Heart left ventricle (tissue), 16 donors: ENCODE measurements around the gene HES1. TPM values are rescaled to one million over a fixed set of nuclear protein-coding genes. Genes with fewer than 3 reads are reported as not detected.

Experiments used
- ATAC-seq, 4 donors: fragments of 200-7000 bp; cut with Tn5 transposase; one replicate each; pipeline ENCODE4 v1.9.1; 2020 to 2022; ENCODE audit warnings: moderate library complexity in 4 of 4, mild to moderate bottlenecking in 3 of 4, moderate number of reproducible peaks in 1 of 4
- DNase-seq, 5 donors: peaks; one replicate each; pipeline ENCODE4 v3.0.0-alpha.2; 2020
- H3K27ac ChIP-seq, 12 donors: fragments of 200-600 bp; sonication (generic) in 4 of 12; one replicate each; pipeline versions ENCODE4 v1.5.0 to v1.8.0; 2016 to 2022; ENCODE audit warnings: mild to moderate bottlenecking in 2 of 12
- H3K27me3 ChIP-seq, 9 donors: fragments of 200-600 bp; sonication (generic) in 2 of 9; one replicate each; pipeline versions ENCODE4 v1.5.1 to v1.8.0; 2016 to 2022; ENCODE audit warnings: mild to moderate bottlenecking in 3 of 9
- H3K36me3 ChIP-seq, 9 donors: fragments of 200-600 bp; sonication (generic) in 2 of 9; one replicate each; pipeline versions ENCODE4 v1.5.0 to v1.8.0; 2018 to 2022; ENCODE audit warnings: mild to moderate bottlenecking in 2 of 9
- H3K4me1 ChIP-seq, 12 donors: fragments of 200-600 bp; sonication (generic) in 4 of 12; one replicate each; pipeline versions ENCODE4 v1.5.0 to v1.8.0; 2016 to 2022; ENCODE audit warnings: mild to moderate bottlenecking in 3 of 12
- H3K4me3 ChIP-seq, 12 donors: fragments of 200-600 bp; sonication (generic) in 4 of 12; one replicate each; pipeline versions ENCODE4 v1.5.0 to v1.8.0; 2017 to 2022; ENCODE audit warnings: mild to moderate bottlenecking in 9 of 12, moderate library complexity in 4 of 12
- H3K9me3 ChIP-seq, 12 donors: fragments of 200-600 bp; sonication (generic) in 4 of 12; one replicate each; pipeline versions ENCODE4 v1.5.0 to v1.8.0; 2016 to 2022; ENCODE audit warnings: mild to moderate bottlenecking in 1 of 12
- CTCF ChIP-seq, 12 donors: fragments of 200-600 bp; sonication (generic) in 4 of 12; IDR thresholded peaks; one replicate each; pipeline versions ENCODE4 v1.5.0 to v1.8.0; 2018 to 2022; ENCODE audit warnings: antibody characterized with exemption in 12 of 12, mild to moderate bottlenecking in 5 of 12
- POLR2A ChIP-seq, 2 donors: fragments of 450-650 bp; IDR thresholded peaks; one replicate each; pipeline ENCODE4 v1.6.1; 2017; ENCODE audit warnings: antibody characterized with exemption in 2 of 2, mild to moderate bottlenecking in 2 of 2, moderate library complexity in 2 of 2
- WGBS, 4 donors: extraction: QIAGEN DNeasy Blood & Tissue Kit in 2 of 4; methylation state at CpG; one replicate each; pipeline versions ENCODE4 v1.1.5 to v1.1.7; 2013 to 2018; 5-methylcytosine and 5-hydroxymethylcytosine counted together
- intact Hi-C, 10 donors: fragments of 100-400 bp; cut with DNase I; formaldehyde crosslinking; loops; one replicate each; pipeline versions ENCODE4 v1.11.1 to v1.14.2; 2022
- polyA plus RNA-seq, 2 donors: library from polyadenylated mRNA; stranded (reverse); fragments of 200-250 nt; gene quantifications; one replicate each; pipeline ENCODE4 v1.2.3, GENCODE V29; 2013
- total RNA-seq, 9 donors: library from RNA; depleted of rRNA in 2 of 9; stranded (reverse); fragments of >200 nt in 2 of 9; fragmentation: NEBNext Ultra II Directional in 3 of 9; extraction: Animal tissue kit (Norgen Biotek cat#: 25700) in 3 of 9; gene quantifications; one replicate each; pipeline versions ENCODE4 v1.1.0 to v1.2.4, GENCODE V29; 2016 to 2023
- donor health status: ischemic (EF 13 %, LVEDD 7.1; RV severe dilation, severe dysfunction).
- donor health status: healthy with polysubstance abuse.
- donor health status: DM: no; HTN: yes; CAD: no.
- donor health status: DM: no; HTN: no; CAD: no.
- donor health status: ischemic (EF 25% LVEDD 6.9; RV normal size, moderate dysfunction).
- donor health status: ischemic (EF 25% LVEDD 5.7; RV mildly dilated, moderate dysfunction).
- donor health status: healthy.
- donor health status: DM: yes; HTN: yes; CAD: no.
- donor health status: ischemic (EF 35%, LVEDD 5.7; RV mildly dilated, moderate dysfunction).
- donor health status: nonischemic (EF 11% LVEDD 7.7; RV severe dilation, severe dysfunction).
- donor health status: DM: yes; HTN: yes; CAD: no.
- donor health status: PGD.
- donor health status: ischemic (EF 29% LVEDD 5.4; RV normal size, mild dysfunction).
- donor health status: nonischemic (EF 23%, LVEDD 6.1; RV moderate dilation, normal function).

Gene HES1
- total and polyA plus RNA-seq, 11 donors = 9.2 to 32.3 (median 12.0) TPM

- Histone ChIP-seq H3K4me3 (peak overlapping the region in 11 of 12 donors; percentile 2 to 74 (median 49)), H3K27me3 (peaks cover 0 to 44% (median 0%) of the 10 kb centered on the region in 9 donors), H3K9me3 (no peaks in the 10 kb centered on the region), H3K4me1 (peaks cover 0 to 63% (median 41%) of the 10 kb centered on the region in 12 donors), H3K27ac (peak overlapping the region; percentile 87 to 99 (median 98)), H3K36me3 (peaks cover 0 to 6% (median 0%) of the 10 kb centered on the region in 9 donors)
- 1 to 5% (median 1%) methylated on average over 8 to 65 of the region's 65 CpGs for WGBS, 4 donors
- DNase-seq (peak; percentile 94 to 96 (median 95)), ATAC-seq (peak; percentile 74 to 86 (median 80))
- TF ChIP-seq POLR2A (IDR thresholded peaks at IDR 0.05) = no peak
- peak in 2 of 12 donors; percentile 18 to 31 for TF ChIP-seq CTCF (IDR thresholded peaks at IDR 0.05)
- intact Hi-C loops = loop anchor here in 8 of 10 donors (1.0 to 5.0 kb wide), 9 partner anchors 124 to 361 kb away; no protein-coding TSS in a partner anchor
Measured at GRCh38 chr3:194141415-194142155, 5.6 kb downstream of the HES1 start.

GRCh38 chr3:194142156-194142910 is 6.4 kb downstream of the HES1 start:
- ATAC-seq (peak in 2 of 4 donors; percentile 2 to 9), DNase-seq (peak in 2 of 5 donors; percentile 46 to 60)
- H3K36me3 ChIP-seq = peaks cover 0 to 6% (median 0%) of the 10 kb centered on the region in 9 donors
- WGBS, 4 donors = 28 to 40% (median 33%) methylated on average over 14 of the region's 14 CpGs
- peaks cover 0 to 39% (median 0%) of the 10 kb centered on the region in 9 donors for H3K27me3 ChIP-seq
- intact Hi-C loops = loop anchor here in 4 of 10 donors (2.0 to 5.0 kb wide), 4 partner anchors 124 to 180 kb away; no protein-coding TSS in a partner anchor
- H3K27ac ChIP-seq = peak overlapping the region; percentile 87 to 99 (median 98)
- H3K9me3 ChIP-seq = no peaks in the 10 kb centered on the region
- peaks cover 0 to 59% (median 41%) of the 10 kb centered on the region in 12 donors for H3K4me1 ChIP-seq
- TF ChIP-seq POLR2A (IDR thresholded peaks at IDR 0.05) = no peak
- no peak for TF ChIP-seq CTCF (IDR thresholded peaks at IDR 0.05)
- H3K4me3 ChIP-seq = peak overlapping the region in 11 of 12 donors; percentile 2 to 56 (median 46)

GRCh38 chr3:194145702-194146101 is 9.8 kb downstream of the HES1 start:
- TF ChIP-seq POLR2A (IDR thresholded peaks at IDR 0.05) = no peak
- no peak for TF ChIP-seq CTCF (IDR thresholded peaks at IDR 0.05)
- ATAC-seq = no peak

GRCh38 chr3:194147679-194148078 is 11.7 kb downstream of the HES1 start:
- DNase-seq (no peak), ATAC-seq (no peak)
- 96 to 98% (median 96%) methylated on average over 7 of the region's 7 CpGs for WGBS, 4 donors
- Histone ChIP-seq H3K36me3 (no peaks in the 10 kb centered on the region), H3K4me1 (peaks cover 0 to 17% (median 2%) of the 10 kb centered on the region in 12 donors), H3K4me3 (no peak overlapping the region), H3K9me3 (no peaks in the 10 kb centered on the region), H3K27me3 (peaks cover 0 to 8% (median 0%) of the 10 kb centered on the region in 9 donors), H3K27ac (no peak overlapping the region)
- TF ChIP-seq CTCF (IDR thresholded peaks at IDR 0.05) = no peak
- TF ChIP-seq POLR2A (IDR thresholded peaks at IDR 0.05) = no peak
- intact Hi-C loops = no loop called here

More at GRCh38 chr3:194145702-194146101, 9.8 kb downstream of the HES1 start:
- H3K9me3 ChIP-seq = no peaks in the 10 kb centered on the region
- no peak overlapping the region for H3K4me3 ChIP-seq
- WGBS, 4 donors = 95 to 98% (median 97%) methylated on average over 2 of the region's 2 CpGs
- intact Hi-C loops = no loop called here
- no peak for DNase-seq
- H3K27ac ChIP-seq = no peak overlapping the region
- no peaks in the 10 kb centered on the region for H3K36me3 ChIP-seq
- H3K27me3 ChIP-seq = peaks cover 0 to 10% (median 0%) of the 10 kb centered on the region in 9 donors
- peaks cover 0 to 32% (median 16%) of the 10 kb centered on the region in 12 donors for H3K4me1 ChIP-seq
